GM12878 (cell line): Measurements from ENCODE around the gene F10. TPM values are rescaled to one million over a fixed set of nuclear protein-coding genes. Genes with fewer than 3 reads are reported as not detected.

Experiments used
- ATAC-seq: fragments of 200-7000 bp; cut with Tn5 transposase; 3 replicates; pipeline ENCODE4 v1.9.1; 2020; ENCODE audit warnings: mild to moderate bottlenecking, moderate library complexity
- BruUV-seq: library from RNA; stranded (reverse); fragments of 400-500 nt; replicated peaks from 2 replicates; lab custom pipeline; 2021; lab: Mats Ljungman, UMichigan
- CTCF ChIA-PET: fragments of 300-600 bp; sonication (Branson Sonifier 250); formaldehyde crosslinking; extraction: SDS; loops from one replicate; lab custom pipeline; 2021; ENCODE audit warnings: inconsistent platforms; lab: Yijun Ruan, JAX
- POLR2A ChIA-PET: fragments of 350-600 bp; formaldehyde crosslinking; extraction: SDS; loops from one replicate; lab custom pipeline; 2021; ENCODE audit warnings: inconsistent platforms; lab: Charles Lee
- RAD21 ChIA-PET: fragments of 300-600 bp; sonication (Branson Sonifier 250); formaldehyde crosslinking; loops from one replicate; lab custom pipeline; 2023; ENCODE audit warnings: antibody characterized with exemption; ENCODE audit not compliant: unreplicated experiment; lab: Charles Lee
- SMC1A ChIA-PET: fragments of 300-600 bp; sonication (Branson Sonifier 250); formaldehyde crosslinking; loops from one replicate; lab custom pipeline; 2023; ENCODE audit not compliant: unreplicated experiment, uncharacterized antibody; lab: Charles Lee
- DNase-seq: peaks from one replicate; pipeline ENCODE4 v3.0.0-alpha.2; 2011; ENCODE audit warnings: low read depth, low spot score
- FAIRE-seq: peaks from 3 replicates; lab custom pipeline; 2011; peaks lifted over from hg19 to GRCh38; lab: Jason Lieb, UNC
- H2AFZ ChIP-seq: 2 replicates; pipeline ENCODE4 v1.6.0; 2011; ENCODE audit warnings: low read depth, low read length, control low read depth; ENCODE audit not compliant: control insufficient read depth
- H3K27ac ChIP-seq: 2 replicates; pipeline ENCODE4 v1.5.1; 2011; ENCODE audit warnings: control low read depth; ENCODE audit not compliant: control insufficient read depth, insufficient read depth
- H3K27me3 ChIP-seq, 2 experiments: replicated peaks in 1 of 2; 2 replicates each; pipeline versions ENCODE4 v1.6.0 to v1.6.1; 2011; ENCODE audit warnings: low read length in 1 of 2; ENCODE audit not compliant: control insufficient read depth in 2 of 2, insufficient read depth in 2 of 2
- H3K36me3 ChIP-seq, 2 experiments: 2 replicates each; pipeline ENCODE4 v1.5.1; 2011; ENCODE audit warnings: low read length in 1 of 2; ENCODE audit not compliant: control insufficient read depth in 2 of 2, insufficient read depth in 2 of 2
- H3K4me1 ChIP-seq: 2 replicates; pipeline ENCODE4 v1.6.1; 2011; ENCODE audit warnings: mild to moderate bottlenecking, low read length, moderate library complexity, mixed read lengths; ENCODE audit not compliant: control insufficient read depth, insufficient read depth
- H3K4me2 ChIP-seq: 2 replicates; pipeline ENCODE4 v1.6.0; 2011; ENCODE audit warnings: control low read depth; ENCODE audit not compliant: control insufficient read depth, insufficient read depth
- H3K4me3 ChIP-seq: fragments of 200-600 bp; sonication (generic); 2 replicates; pipeline ENCODE4 v1.5.1; 2016
- H3K79me2 ChIP-seq: 2 replicates; pipeline ENCODE4 v1.6.0; 2011; ENCODE audit warnings: low read length; ENCODE audit not compliant: control insufficient read depth, insufficient read depth
- H3K9ac ChIP-seq: 2 replicates; pipeline ENCODE4 v1.8.0; 2011; ENCODE audit warnings: low read length, control low read depth, mixed read lengths; ENCODE audit not compliant: control insufficient read depth, insufficient read depth
- H3K9me3 ChIP-seq: replicated peaks from 3 replicates; pipeline ENCODE4 v1.5.1; 2011; ENCODE audit warnings: mild to moderate bottlenecking, low read length; ENCODE audit not compliant: control insufficient read depth, insufficient read depth
- H4K20me1 ChIP-seq: 2 replicates; pipeline ENCODE4 v1.6.0; 2011; ENCODE audit not compliant: control insufficient read depth, insufficient read depth
- BCL11A ChIP-seq: IDR thresholded peaks from 2 replicates; pipeline ENCODE4 v1.6.1; 2011; ENCODE audit warnings: low read depth, low read length
- BCL3 ChIP-seq: IDR thresholded peaks from 2 replicates; pipeline ENCODE4 v1.6.1; 2011; ENCODE audit warnings: borderline replicate concordance, low read depth, mild to moderate bottlenecking, moderate library complexity, low read length; ENCODE audit not compliant: insufficient read depth, poor library complexity, severe bottlenecking
- MEF2B ChIP-seq: fragments of 450-650 bp; IDR thresholded peaks from 2 replicates; pipeline ENCODE4 v1.6.1; 2018; ENCODE audit warnings: mild to moderate bottlenecking, moderate library complexity; ENCODE audit not compliant: partially characterized antibody, poor library complexity, severe bottlenecking
- NFYA ChIP-seq: IDR thresholded peaks from 2 replicates; pipeline ENCODE4 v1.6.1; 2011; ENCODE audit warnings: low read depth, mild to moderate bottlenecking, low read length, improper control_type of control experiment, borderline replicate concordance
- PAX5 ChIP-seq: IDR thresholded peaks from 2 replicates; pipeline ENCODE4 v1.6.1; 2011; ENCODE audit warnings: low read depth, low read length, borderline replicate concordance
- PBX3 ChIP-seq: IDR thresholded peaks from 2 replicates; pipeline ENCODE4 v1.6.1; 2011; ENCODE audit warnings: mild to moderate bottlenecking, low read depth, low read length, moderate library complexity; ENCODE audit not compliant: insufficient replicate concordance
- RAD21 ChIP-seq: IDR thresholded peaks from 2 replicates; pipeline ENCODE4 v1.6.1; 2011; ENCODE audit warnings: mild to moderate bottlenecking, low read depth, low read length, moderate library complexity; ENCODE audit not compliant: insufficient read depth
- RCOR1 ChIP-seq: conservative IDR thresholded peaks from 2 replicates; pipeline ENCODE4 v1.6.1; 2012; ENCODE audit warnings: low read depth, low read length, improper control_type of control experiment
- STAT3 ChIP-seq: IDR thresholded peaks from 2 replicates; pipeline ENCODE4 v1.6.1; 2011; ENCODE audit warnings: low read depth, low read length, improper control_type of control experiment
- TCF3 ChIP-seq: IDR thresholded peaks from 2 replicates; pipeline ENCODE4 v1.6.1; 2012; ENCODE audit warnings: low read depth, mild to moderate bottlenecking, low read length, borderline replicate concordance; ENCODE audit not compliant: insufficient read depth
- ZNF274 ChIP-seq: IDR thresholded peaks from one replicate; pipeline ENCODE4 v1.8.0; 2011; ENCODE audit not compliant: insufficient read length, insufficient read depth
- WGBS: methylation state at CpG from one replicate; pipeline ENCODE4 v1.1.6; 2016; ENCODE audit warnings: low lambda C conversion rate; ENCODE audit not compliant: insufficient replicate concordance, insufficient coverage; ENCODE audit errors: missing lambda C conversion rate; 5-methylcytosine and 5-hydroxymethylcytosine counted together
- in situ Hi-C: fragments of 300-500 bp; cut with MboI; formaldehyde crosslinking; loops from 9 replicates; pipeline ENCODE4 v1.14.3; 2018; ENCODE audit warnings: mixed read lengths
- intact Hi-C: fragments of 100-400 bp; cut with micrococcal nuclease; formaldehyde crosslinking; loops from one replicate; pipeline ENCODE4 v1.14.2; 2022; ENCODE audit not compliant: unreplicated experiment
- polyA plus RNA-seq, 11 experiments: library from polyadenylated mRNA; depleted of rRNA in 4 of 11; unstranded in 6 of 11; stranded (reverse) in 5 of 11; fragments of >200 nt; fragmentation: Nextera tagmentation in 4 of 11; fragmentation: Illumina TruSeq in 1 of 11; extraction: Ambion mirVana in 4 of 11; extraction: Trizol in 1 of 11; gene quantifications; 1 replicate in 1 of 11; 2 replicates in 10 of 11; pipeline versions ENCODE4 v1.2.1 to v1.2.3, GENCODE V29; 2011 to 2016; ENCODE audit warnings: inconsistent platforms in 2 of 11, missing spikeins in 2 of 11, low read depth in 1 of 11
- total RNA-seq, 4 experiments: library from RNA; depleted of rRNA in 3 of 4; stranded (reverse); fragments of >200 nt in 3 of 4; fragmentation: Illumina TruSeq in 1 of 4; extraction: Trizol in 1 of 4; gene quantifications; 2 replicates each; pipeline versions ENCODE4 v1.2.1 to v1.2.3, GENCODE V29; 2013 to 2021

F10 gene
- total and polyA plus RNA-seq, 10 of the 15 experiments (the other 5 are each of a cell fraction or from before 2014, with no cell fraction given), result not detected

- WGBS, result 47% methylated on average over 7 of the region's 7 CpGs
Observed at GRCh38 chr13:113097651-113098050, 24.9 kb upstream of the F10 start.

GRCh38 chr13:113098162-113098732, 24.4 kb upstream of the F10 start:
- TF ChIP-seq TCF3 (0 out of 2 replicates have a peak, but pooled peaks have one; percentile 25), PAX5 (no peak), PBX3 (peak; percentile 30), BCL3 (peak; percentile 90)
- ChIA-PET POLR2A (no interaction called here), SMC1A (no interaction called here), CTCF (no interaction called here), RAD21 (no interaction called here)
- Histone ChIP-seq H3K9me3 (no peaks in the 10 kb centered on the region), H4K20me1 (no peaks in the 10 kb centered on the region), H3K27me3 (no peaks in the 10 kb centered on the region), H3K4me2 (no peak overlapping the region), H3K27ac (no peak overlapping the region), H2AFZ (no peak overlapping the region), H3K79me2 (no peaks in the 10 kb centered on the region), H3K9ac (no peak overlapping the region), H3K4me3 (no peak overlapping the region), H3K4me1 (no peaks in the 10 kb centered on the region), H3K36me3 (no peaks in the 10 kb centered on the region)
- in situ Hi-C loops (no loop called here), intact Hi-C loops (no loop called here)
- no TSS peak for BruUV-seq
- no peak for ATAC-seq
- FAIRE-seq, result no peak
- 78% methylated on average over 30 of the region's 30 CpGs for whole genome bisulfite sequencing
- no peak for DNase-seq

More at GRCh38 chr13:113097651-113098050, 24.9 kb upstream of the F10 start:
- Histone ChIP-seq H3K4me3 (no peak overlapping the region), H3K4me1 (no peaks in the 10 kb centered on the region), H3K4me2 (no peak overlapping the region), H2AFZ (no peak overlapping the region), H4K20me1 (no peaks in the 10 kb centered on the region), H3K79me2 (no peaks in the 10 kb centered on the region), H3K27ac (no peak overlapping the region), H3K9me3 (no peaks in the 10 kb centered on the region)
- no TSS peak for BruUV-seq
- ChIA-PET SMC1A (no interaction called here), RAD21 (no interaction called here), CTCF (no interaction called here)
- in situ Hi-C loops, result no loop called here
- TF ChIP-seq RCOR1 (no peak), MEF2B (no peak), STAT3 (no peak), RAD21 (no peak), ZNF274 (no peak), NFYA (no peak), BCL11A (no peak)
- TF ChIP-seq, all 136 proteins: peak for 0
- ATAC-seq, result no peak
- POLR2A ChIA-PET, result no interaction called here
- H3K9ac ChIP-seq, result no peak overlapping the region
- intact Hi-C loops, result no loop called here
- no peak for FAIRE-seq
- no peaks in the 10 kb centered on the region for H3K27me3 ChIP-seq
- H3K36me3 ChIP-seq, result no peaks in the 10 kb centered on the region
- no peak for DNase-seq
